Panc1 (cell line): Measurements from ENCODE around the gene SBDS.

Source experiments
- CTCF ChIP-seq: fragments of 450-650 bp; IDR thresholded peaks from 2 replicates; pipeline ENCODE4 v1.5.1; 2017; ENCODE audit warnings: mild to moderate bottlenecking
- REST ChIP-seq, 2 experiments: IDR thresholded peaks; 2 replicates each; pipeline ENCODE4 v1.6.1; 2011 to 2012; ENCODE audit warnings: low read depth in 2 of 2, control low read depth in 1 of 2, low read length in 1 of 2, mild to moderate bottlenecking in 1 of 2, moderate library complexity in 1 of 2; ENCODE audit not compliant: insufficient read depth in 1 of 2
- SIN3A ChIP-seq: IDR thresholded peaks from 2 replicates; pipeline ENCODE4 v1.6.1; 2012; ENCODE audit warnings: low read depth, mild to moderate bottlenecking, low read length, moderate library complexity, borderline replicate concordance; ENCODE audit not compliant: insufficient read depth

GRCh38 chr7:66948480-66949109, 46.8 kb downstream of the SBDS start:
- TF ChIP-seq CTCF (no peak), REST (IDR thresholded peaks at IDR 0.05; ENCODE audit: insufficient read depth in 1 of 2, low read depth in 2 of 2, low read length in 1 of 2) (no peak), SIN3A (no peak)
